Measurements from ENCODE around the gene IMPG1. TPM values are rescaled to one million over a fixed set of nuclear protein-coding genes. Genes with fewer than 3 reads are reported as not detected.
A peak's percentile ranks its signal among the peaks of the same experiment; 100 is the strongest.

The IMPG1 gene
- total and polyA plus RNA-seq, 2 experiments from 2014 or later, result not detected

GRCh38 chr6:75936682-75937081, 135.8 kb downstream of the IMPG1 start:
- 86% methylated on average over 3 of the region's 3 CpGs for WGBS (ENCODE audit: low lambda C conversion rate, missing lambda C conversion rate)
- no peak for TF ChIP-seq EZH2 (IDR thresholded peaks at IDR 0.05; ENCODE audit: borderline replicate concordance)
- peaks cover 4% of the 10 kb centered on the region for H3K4me1 ChIP-seq (ENCODE audit: insufficient read depth)
- no peaks in the 10 kb centered on the region for H3K9me3 ChIP-seq (ENCODE audit: low read depth)
- H3K79me2 ChIP-seq, result no peaks in the 10 kb centered on the region
- no peak overlapping the region for H3K27ac ChIP-seq
- no peak overlapping the region for H3K4me3 ChIP-seq
- H3K9me2 ChIP-seq (replicated peaks; ENCODE audit: insufficient read depth), result no peaks in the 10 kb centered on the region
- no peak overlapping the region for H2AFZ ChIP-seq
- H3K4me2 ChIP-seq, result no peak overlapping the region
- H3K36me3 ChIP-seq (replicated peaks; ENCODE audit: insufficient read depth, low read depth), result no peaks in the 10 kb centered on the region
- DNase-seq (ENCODE audit: low spot score), result no peak
- no peaks in the 10 kb centered on the region for H4K20me1 ChIP-seq (ENCODE audit: insufficient read depth, poor library complexity, severe bottlenecking)
- H3K27me3 ChIP-seq, result no peaks in the 10 kb centered on the region

- 27% methylated on average over 12 of the region's 12 CpGs for WGBS (ENCODE audit: low lambda C conversion rate, missing lambda C conversion rate)
- H3K4me3 ChIP-seq, result peak overlapping the region; percentile 25
- H3K9me2 ChIP-seq (replicated peaks; ENCODE audit: insufficient read depth), result no peaks in the 10 kb centered on the region
- DNase-seq (ENCODE audit: low spot score), result no peak
- H3K4me2 ChIP-seq, result peak overlapping the region; percentile 94
- TF ChIP-seq EZH2 (IDR thresholded peaks at IDR 0.05; ENCODE audit: borderline replicate concordance) (no peak), CTCF (IDR thresholded peaks at IDR 0.05; ENCODE audit: poor library complexity) (no peak), EZH2phosphoT487 (IDR thresholded peaks at IDR 0.05; ENCODE audit: low read depth, severe bottlenecking, unreplicated experiment) (no peak)
- peaks cover 4% of the 10 kb centered on the region for H3K4me1 ChIP-seq (ENCODE audit: insufficient read depth)
- H3K79me2 ChIP-seq, result no peaks in the 10 kb centered on the region
- H4K20me1 ChIP-seq (ENCODE audit: insufficient read depth, poor library complexity, severe bottlenecking), result no peaks in the 10 kb centered on the region
- no peaks in the 10 kb centered on the region for H3K9me3 ChIP-seq (ENCODE audit: low read depth)
- peak overlapping the region; percentile 60 for H2AFZ ChIP-seq
- no peak overlapping the region for H3K27ac ChIP-seq
- H3K36me3 ChIP-seq (replicated peaks; ENCODE audit: insufficient read depth, low read depth), result no peaks in the 10 kb centered on the region
- no peaks in the 10 kb centered on the region for H3K27me3 ChIP-seq
Measured at GRCh38 chr6:75935473-75935793, 137.0 kb downstream of the IMPG1 start.

GRCh38 chr6:75934643-75935472, 137.6 kb downstream of the IMPG1 start:
- DNase-seq (ENCODE audit: low spot score), result peak; percentile 84
- Histone ChIP-seq H3K27me3 (no peaks in the 10 kb centered on the region), H3K4me3 (peak overlapping the region; percentile 25), H3K36me3 (replicated peaks; ENCODE audit: insufficient read depth, low read depth) (no peaks in the 10 kb centered on the region), H3K9me2 (replicated peaks; ENCODE audit: insufficient read depth) (no peaks in the 10 kb centered on the region), H3K79me2 (no peaks in the 10 kb centered on the region), H3K9me3 (ENCODE audit: low read depth) (no peaks in the 10 kb centered on the region), H3K4me1 (ENCODE audit: insufficient read depth) (peaks cover 4% of the 10 kb centered on the region), H3K4me2 (peak overlapping the region; percentile 94), H3K27ac (no peak overlapping the region), H2AFZ (peak overlapping the region; percentile 60), H4K20me1 (ENCODE audit: insufficient read depth, poor library complexity, severe bottlenecking) (no peaks in the 10 kb centered on the region)
- 6% methylated on average over 32 of the region's 32 CpGs for WGBS (ENCODE audit: low lambda C conversion rate, missing lambda C conversion rate)
- TF ChIP-seq EZH2 (IDR thresholded peaks at IDR 0.05; ENCODE audit: borderline replicate concordance), result no peak
- peak; percentile 87 for TF ChIP-seq CTCF (IDR thresholded peaks at IDR 0.05; ENCODE audit: poor library complexity)

GRCh38 chr6:75933387-75933975, 139.0 kb downstream of the IMPG1 start:
- Histone ChIP-seq H3K9me3 (ENCODE audit: low read depth) (no peaks in the 10 kb centered on the region), H3K27ac (no peak overlapping the region), H3K4me2 (no peak overlapping the region), H3K4me3 (no peak overlapping the region), H3K4me1 (ENCODE audit: insufficient read depth) (peaks cover 4% of the 10 kb centered on the region), H3K36me3 (replicated peaks; ENCODE audit: insufficient read depth, low read depth) (no peaks in the 10 kb centered on the region), H4K20me1 (ENCODE audit: insufficient read depth, poor library complexity, severe bottlenecking) (no peaks in the 10 kb centered on the region), H3K79me2 (no peaks in the 10 kb centered on the region), H2AFZ (no peak overlapping the region), H3K27me3 (no peaks in the 10 kb centered on the region), H3K9me2 (replicated peaks; ENCODE audit: insufficient read depth) (no peaks in the 10 kb centered on the region)
- DNase-seq (ENCODE audit: low spot score), result no peak
- TF ChIP-seq CTCF (IDR thresholded peaks at IDR 0.05; ENCODE audit: poor library complexity) (no peak), EZH2 (IDR thresholded peaks at IDR 0.05; ENCODE audit: borderline replicate concordance) (no peak), EZH2phosphoT487 (IDR thresholded peaks at IDR 0.05; ENCODE audit: low read depth, severe bottlenecking, unreplicated experiment) (no peak)
- 79% methylated on average over 7 of the region's 7 CpGs for WGBS (ENCODE audit: low lambda C conversion rate, missing lambda C conversion rate)
